SK-N-SH treated with all-trans-retinoic acid at 6 μM for 48 hours (cell line): Measurements from ENCODE around the gene TIPARP.

Experiments used
- ATAC-seq: fragments of 200-7000 bp; cut with Tn5 transposase; 3 replicates; pipeline ENCODE4 v1.9.1; 2020; ENCODE audit warnings: mild to moderate bottlenecking, moderate library complexity
- ARNTL ChIP-seq: fragments of 450-650 bp; formaldehyde crosslinking; IDR thresholded peaks from 2 replicates; pipeline ENCODE4 v1.5.0; 2020; ENCODE audit warnings: low read depth, mild to moderate bottlenecking, moderate library complexity, borderline replicate concordance
- BACH2 ChIP-seq: fragments of 250-450 bp; sonication (Bioruptor Pico); IDR thresholded peaks from 2 replicates; pipeline ENCODE4 v1.9.0; 2021; ENCODE audit warnings: mild to moderate bottlenecking, borderline replicate concordance
- CREB5 ChIP-seq: fragments of 250-450 bp; sonication (Bioruptor Pico); IDR thresholded peaks from 2 replicates; pipeline ENCODE4 v1.5.1; 2020; ENCODE audit warnings: low read depth, mild to moderate bottlenecking, moderate library complexity
- CSDC2 ChIP-seq: fragments of 250-450 bp; sonication (Bioruptor Pico); IDR thresholded peaks from 2 replicates; pipeline ENCODE4 v1.5.0; 2020; ENCODE audit warnings: mild to moderate bottlenecking, moderate library complexity
- ESRRG ChIP-seq: fragments of 250-450 bp; sonication (Bioruptor Pico); IDR thresholded peaks from 2 replicates; pipeline ENCODE4 v1.6.1; 2021; ENCODE audit warnings: mild to moderate bottlenecking
- OSR1 ChIP-seq: fragments of 250-450 bp; sonication (Bioruptor Pico); IDR thresholded peaks from 2 replicates; pipeline ENCODE4 v1.8.0; 2022; ENCODE audit warnings: moderate library complexity, mild to moderate bottlenecking, inconsistent platforms
- PATZ1 ChIP-seq: fragments of 250-450 bp; sonication (Bioruptor Pico); IDR thresholded peaks from 2 replicates; pipeline ENCODE4 v1.8.0; 2020; ENCODE audit warnings: mild to moderate bottlenecking, moderate library complexity, borderline replicate concordance
- PPARA ChIP-seq: fragments of 250-450 bp; sonication (Bioruptor Pico); IDR thresholded peaks from 2 replicates; pipeline ENCODE4 v1.5.0; 2020; ENCODE audit warnings: mild to moderate bottlenecking, borderline replicate concordance
- RARB ChIP-seq: fragments of 250-450 bp; sonication (Bioruptor Pico); IDR thresholded peaks from 2 replicates; pipeline ENCODE4 v1.8.0; 2021; ENCODE audit warnings: mild to moderate bottlenecking, moderate library complexity
- SNAI2 ChIP-seq: fragments of 250-450 bp; sonication (Bioruptor Pico); IDR thresholded peaks from 2 replicates; pipeline ENCODE4 v1.5.0; 2020; ENCODE audit warnings: mild to moderate bottlenecking, moderate library complexity
- TCF4 ChIP-seq: fragments of 250-450 bp; sonication (Bioruptor Pico); IDR thresholded peaks from 2 replicates; pipeline ENCODE4 v1.8.0; 2021; ENCODE audit warnings: mild to moderate bottlenecking, moderate library complexity, borderline replicate concordance
- TOX ChIP-seq: fragments of 250-450 bp; sonication (Bioruptor Pico); IDR thresholded peaks from 2 replicates; pipeline ENCODE4 v1.8.0; 2021; ENCODE audit warnings: mild to moderate bottlenecking, moderate library complexity, borderline replicate concordance
- ZC3H10 ChIP-seq: fragments of 250-450 bp; sonication (Bioruptor Pico); IDR thresholded peaks from 2 replicates; pipeline ENCODE4 v1.5.1; 2021; ENCODE audit warnings: mild to moderate bottlenecking, moderate library complexity
- ZFP30 ChIP-seq: fragments of 450-650 bp; formaldehyde crosslinking; IDR thresholded peaks from 2 replicates; pipeline ENCODE4 v1.5.0; 2022; ENCODE audit warnings: mild to moderate bottlenecking, moderate library complexity
- ZNF565 ChIP-seq: fragments of 450-650 bp; formaldehyde crosslinking; conservative IDR thresholded peaks from 2 replicates; pipeline ENCODE4 v1.5.0; 2020; ENCODE audit warnings: low read depth, mild to moderate bottlenecking, moderate library complexity
- ZNF70 ChIP-seq: fragments of 450-650 bp; formaldehyde crosslinking; IDR thresholded peaks from 2 replicates; pipeline ENCODE4 v1.5.0; 2020; ENCODE audit warnings: mild to moderate bottlenecking, moderate library complexity
- ZNF8 ChIP-seq: fragments of 450-650 bp; formaldehyde crosslinking; IDR thresholded peaks from 2 replicates; pipeline ENCODE4 v1.5.0; 2020; ENCODE audit warnings: mild to moderate bottlenecking, moderate library complexity
- TF ChIP-seq, protein P1 (sequence below): fragments of 250-450 bp; sonication (Bioruptor Pico); IDR thresholded peaks from 2 replicates; pipeline ENCODE4 v1.5.1; 2021; ENCODE audit warnings: mild to moderate bottlenecking, moderate library complexity
- TF ChIP-seq, protein P2 (sequence below): fragments of 250-450 bp; sonication (Bioruptor Pico); IDR thresholded peaks from 2 replicates; pipeline ENCODE4 v1.8.0; 2021; ENCODE audit warnings: low read depth, mild to moderate bottlenecking, moderate library complexity, borderline replicate concordance

TIPARP gene

DNA sequence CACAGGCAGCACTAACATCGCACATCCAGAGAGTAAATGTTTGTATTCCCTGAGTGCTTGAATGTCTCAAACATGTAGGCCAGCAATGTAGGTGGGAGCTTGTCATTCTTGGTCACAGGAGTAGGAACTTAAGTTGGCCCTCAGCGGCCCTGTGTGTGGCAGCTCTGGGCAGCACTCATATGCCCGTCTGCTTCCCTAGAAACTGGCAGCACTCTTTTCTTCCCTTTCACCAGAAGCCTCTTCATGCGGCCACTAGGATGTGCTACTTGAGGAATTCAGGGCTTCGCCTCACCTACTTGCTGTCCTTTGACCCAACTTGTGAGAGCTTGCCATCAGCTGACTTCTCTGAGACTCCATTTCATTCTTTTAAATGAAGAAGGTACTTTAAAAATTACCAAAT is 69.5 kb downstream of the TIPARP start:
- no peak for ATAC-seq
- TF ChIP-seq PATZ1 (CRISPR knock-in tag) (no peak), SNAI2 (no peak), ARNTL (CRISPR knock-in tag) (no peak), CREB5 (CRISPR knock-in tag) (no peak)

GRCh38 chr3:156744631-156745030 is 70.2 kb downstream of the TIPARP start:
- ATAC-seq, result no peak
- no peak for TF ChIP-seq ZNF70 (CRISPR knock-in tag)
- no peak for TF ChIP-seq ESRRG (CRISPR knock-in tag)
- no peak for TF ChIP-seq RARB
- no peak for TF ChIP-seq ZNF8 (CRISPR knock-in tag)
- no peak for TF ChIP-seq ARNTL (CRISPR knock-in tag)
- TF ChIP-seq CSDC2, result no peak
- TF ChIP-seq ZNF565, result no peak
- no peak for TF ChIP-seq OSR1
- TF ChIP-seq PATZ1 (CRISPR knock-in tag), result no peak
- TF ChIP-seq ZFP30, result no peak
- TF ChIP-seq TCF4 (CRISPR knock-in tag), result no peak

DNA sequence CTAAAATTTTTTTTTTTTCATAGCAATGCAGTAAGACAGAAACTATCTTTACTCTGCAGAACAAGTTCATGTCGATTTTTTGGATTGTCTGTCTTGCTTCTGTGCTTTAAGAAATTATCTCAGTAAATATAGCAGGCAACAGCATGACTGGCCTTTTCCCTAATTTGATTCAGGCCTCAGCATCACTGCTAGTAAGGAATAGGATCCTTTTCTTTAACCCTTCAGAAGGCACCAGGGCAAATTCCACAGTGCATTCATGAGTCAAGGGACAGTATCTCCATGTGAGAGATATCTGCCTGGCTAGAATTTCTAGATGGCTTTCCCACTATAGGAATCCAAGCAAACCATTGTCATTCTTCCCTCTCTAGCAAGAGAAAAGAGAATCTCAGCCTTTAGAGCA is 71.4 kb downstream of the TIPARP start:
- no peak for ATAC-seq
- TF ChIP-seq ZC3H10 (CRISPR knock-in tag) (no peak), CSDC2 (no peak), TOX (CRISPR knock-in tag) (no peak), ZNF8 (CRISPR knock-in tag) (no peak), PATZ1 (CRISPR knock-in tag) (no peak), OSR1 (no peak)

DNA sequence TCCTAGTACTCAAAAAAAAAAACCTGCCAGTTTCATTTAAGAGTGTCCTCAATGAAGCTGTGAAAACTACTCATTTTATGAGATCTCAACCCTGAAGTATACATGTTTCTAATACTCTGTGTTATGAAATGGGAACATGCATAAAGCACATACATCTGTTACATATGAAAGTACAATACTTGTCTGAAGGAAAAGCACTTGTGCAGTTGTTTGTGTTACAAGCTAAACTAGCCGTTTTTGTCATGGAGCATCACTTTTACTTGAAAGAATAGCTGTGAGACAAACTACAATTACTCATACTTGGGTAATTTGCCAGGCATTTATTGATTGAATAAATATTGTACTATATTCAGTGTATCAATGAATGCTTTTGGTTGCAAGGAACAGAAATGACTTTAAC is 72.7 kb downstream of the TIPARP start:
- no peak for ATAC-seq
- TF ChIP-seq, protein P1, sequence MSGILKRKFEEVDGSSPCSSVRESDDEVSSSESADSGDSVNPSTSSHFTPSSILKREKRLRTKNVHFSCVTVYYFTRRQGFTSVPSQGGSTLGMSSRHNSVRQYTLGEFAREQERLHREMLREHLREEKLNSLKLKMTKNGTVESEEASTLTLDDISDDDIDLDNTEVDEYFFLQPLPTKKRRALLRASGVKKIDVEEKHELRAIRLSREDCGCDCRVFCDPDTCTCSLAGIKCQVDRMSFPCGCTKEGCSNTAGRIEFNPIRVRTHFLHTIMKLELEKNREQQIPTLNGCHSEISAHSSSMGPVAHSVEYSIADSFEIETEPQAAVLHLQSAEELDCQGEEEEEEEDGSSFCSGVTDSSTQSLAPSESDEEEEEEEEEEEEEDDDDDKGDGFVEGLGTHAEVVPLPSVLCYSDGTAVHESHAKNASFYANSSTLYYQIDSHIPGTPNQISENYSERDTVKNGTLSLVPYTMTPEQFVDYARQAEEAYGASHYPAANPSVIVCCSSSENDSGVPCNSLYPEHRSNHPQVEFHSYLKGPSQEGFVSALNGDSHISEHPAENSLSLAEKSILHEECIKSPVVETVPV, result no peak
- TF ChIP-seq BACH2 (CRISPR knock-in tag), result no peak
- TF ChIP-seq, protein P2, sequence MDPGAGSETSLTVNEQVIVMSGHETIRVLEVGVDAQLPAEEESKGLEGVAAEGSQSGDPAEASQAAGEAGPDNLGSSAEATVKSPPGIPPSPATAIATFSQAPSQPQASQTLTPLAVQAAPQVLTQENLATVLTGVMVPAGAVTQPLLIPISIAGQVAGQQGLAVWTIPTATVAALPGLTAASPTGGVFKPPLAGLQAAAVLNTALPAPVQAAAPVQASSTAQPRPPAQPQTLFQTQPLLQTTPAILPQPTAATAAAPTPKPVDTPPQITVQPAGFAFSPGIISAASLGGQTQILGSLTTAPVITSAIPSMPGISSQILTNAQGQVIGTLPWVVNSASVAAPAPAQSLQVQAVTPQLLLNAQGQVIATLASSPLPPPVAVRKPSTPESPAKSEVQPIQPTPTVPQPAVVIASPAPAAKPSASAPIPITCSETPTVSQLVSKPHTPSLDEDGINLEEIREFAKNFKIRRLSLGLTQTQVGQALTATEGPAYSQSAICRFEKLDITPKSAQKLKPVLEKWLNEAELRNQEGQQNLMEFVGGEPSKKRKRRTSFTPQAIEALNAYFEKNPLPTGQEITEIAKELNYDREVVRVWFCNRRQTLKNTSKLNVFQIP, result no peak
- TF ChIP-seq CSDC2, result no peak
- TF ChIP-seq ZFP30, result no peak
- TF ChIP-seq TCF4 (CRISPR knock-in tag), result no peak
- TF ChIP-seq PPARA (CRISPR knock-in tag), result no peak
- TF ChIP-seq ZNF8 (CRISPR knock-in tag), result no peak
- TF ChIP-seq SNAI2, result no peak
